Measurements from ENCODE around the gene MAFB.
"Not testable (repeated sequence)": the region's sequence is repeated elsewhere in the genome, so short reads cannot be mapped to it uniquely, and the experiment has no call there.

Gene MAFB

GRCh38 chr20:40689100-40689942 lies at the start of gene MAFB:
Gene MAFB (minus strand): TSS chr20:40689236. CDS start chr20:40688850, 386 bp downstream.
- DNase-seq: peak; percentile 53

GRCh38 chr20:40736468-40736867 lies 47.4 kb upstream of the MAFB start:
- DNase-seq: not testable (repeated sequence)

GRCh38 chr20:40728996-40729395 lies 40.0 kb upstream of the MAFB start:
- no peak for DNase-seq

DNA sequence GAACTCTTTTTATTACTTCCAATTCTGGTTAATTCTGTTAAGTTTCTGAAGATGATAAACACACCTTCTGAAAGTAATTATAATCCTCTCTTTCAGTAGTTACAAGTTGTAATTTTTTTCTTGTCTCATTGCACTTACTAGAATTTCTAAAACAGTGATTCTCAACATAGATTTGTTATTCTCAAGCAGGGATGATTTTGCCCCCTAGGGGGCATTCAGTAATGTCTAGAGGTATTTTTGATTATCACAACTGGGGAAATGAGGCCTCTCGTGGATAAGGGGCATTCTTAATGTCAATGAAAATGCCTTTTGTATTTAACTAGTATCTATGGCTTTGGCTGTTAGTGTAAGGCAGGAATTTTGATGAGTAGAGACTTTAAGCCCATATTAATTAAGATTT lies 39.4 kb upstream of the MAFB start:
- DNase-seq: no peak

GRCh38 chr20:40727960-40728359 lies 38.9 kb upstream of the MAFB start:
- DNase-seq: no peak

GRCh38 chr20:40726776-40727175 lies 37.7 kb upstream of the MAFB start:
- no peak for DNase-seq

DNA sequence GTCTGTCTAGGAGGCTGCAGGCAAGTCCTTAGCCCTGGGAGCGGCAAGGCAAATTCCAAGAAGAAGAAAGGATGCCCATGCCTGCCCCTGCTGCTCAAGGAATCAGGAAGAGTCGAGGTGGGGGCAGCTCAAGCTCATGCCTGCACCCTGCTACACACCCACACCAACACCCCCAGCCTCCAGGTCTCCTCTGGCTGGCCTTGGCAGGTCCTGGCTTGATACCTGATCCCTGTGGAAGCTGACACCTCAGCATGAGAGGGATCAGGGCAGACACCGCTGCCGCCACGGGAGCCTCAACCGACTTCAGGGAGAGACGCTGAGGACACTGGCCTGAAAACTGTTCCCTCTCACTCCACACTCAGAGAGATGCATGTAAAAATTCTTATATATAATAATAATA lies 35.5 kb upstream of the MAFB start:
- DNase-seq: no peak

DNA sequence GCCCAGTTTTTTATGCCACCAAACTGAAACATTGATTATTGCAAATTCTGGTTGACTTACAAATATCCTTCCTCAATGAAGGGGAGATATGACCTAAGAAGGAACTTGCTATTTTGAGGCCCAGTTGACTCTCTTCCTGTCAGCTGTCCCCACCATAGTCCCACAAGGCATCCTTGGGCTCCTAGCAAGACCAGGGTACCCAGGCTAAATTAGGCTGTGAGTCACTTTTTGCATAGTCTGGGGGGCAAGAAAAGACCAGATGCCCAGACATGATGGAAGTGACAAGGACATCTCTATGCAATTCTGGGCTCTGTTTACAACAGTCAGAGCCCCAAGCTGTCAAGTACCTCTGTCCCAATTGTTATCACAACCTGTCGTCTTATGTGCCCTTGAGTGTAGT lies 31.8 kb upstream of the MAFB start:
- DNase-seq: no peak

- no peak for DNase-seq
Measured at GRCh38 chr20:40720099-40720498, 31.1 kb upstream of the MAFB start.

GRCh38 chr20:40718982-40719729 lies 30.1 kb upstream of the MAFB start:
- DNase-seq: no peak

- no peak for DNase-seq
Measured at GRCh38 chr20:40718214-40718977, 29.4 kb upstream of the MAFB start.

DNA sequence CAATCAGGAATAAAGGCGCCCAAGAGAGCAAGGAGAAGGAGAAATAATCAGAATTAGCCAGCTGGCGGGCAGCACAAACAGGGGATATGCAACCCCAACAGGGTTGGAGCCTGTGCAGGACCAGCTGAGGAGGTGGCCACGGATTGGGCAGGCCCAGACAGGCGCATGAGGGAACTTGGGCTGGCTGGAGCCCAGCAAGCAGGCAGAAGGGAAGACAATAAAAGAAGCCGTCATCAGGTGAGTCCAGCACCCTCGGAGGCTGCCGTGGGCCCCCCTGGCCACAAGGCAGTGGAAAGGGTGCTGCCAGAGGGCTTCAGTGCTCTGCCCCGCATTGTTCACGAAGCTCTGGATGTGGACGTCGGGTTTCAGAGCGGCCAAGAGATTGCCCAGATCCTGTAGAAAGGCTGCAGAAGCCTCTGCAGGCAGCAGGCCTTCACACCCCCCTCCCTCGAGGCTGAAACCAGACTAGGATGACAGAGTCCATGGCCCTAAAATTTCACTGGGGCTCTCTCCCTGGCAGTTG lies 28.4 kb upstream of the MAFB start:
- DNase-seq: no peak

- no peak for DNase-seq
Measured at GRCh38 chr20:40715491-40715890, 26.5 kb upstream of the MAFB start.

DNA sequence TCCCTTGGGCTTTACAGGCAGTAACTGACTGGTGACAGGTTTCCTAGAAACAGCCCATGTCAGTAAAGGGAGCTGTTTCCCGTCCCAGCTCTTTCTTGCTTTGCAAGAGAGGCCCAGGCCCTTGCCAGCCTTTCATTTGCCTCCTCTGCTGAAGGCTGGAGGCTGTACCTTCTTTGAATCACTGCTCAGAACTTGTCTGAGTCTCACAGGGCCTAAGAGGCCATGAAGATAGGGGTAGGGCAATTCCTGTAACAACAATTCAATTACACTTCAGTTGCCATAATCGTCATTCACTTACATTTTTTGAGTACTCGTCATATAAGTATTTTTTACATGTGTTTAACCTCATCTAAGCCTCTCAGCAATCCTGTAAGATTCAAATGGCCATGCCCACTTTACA lies 25.9 kb upstream of the MAFB start:
- no peak for DNase-seq

DNA sequence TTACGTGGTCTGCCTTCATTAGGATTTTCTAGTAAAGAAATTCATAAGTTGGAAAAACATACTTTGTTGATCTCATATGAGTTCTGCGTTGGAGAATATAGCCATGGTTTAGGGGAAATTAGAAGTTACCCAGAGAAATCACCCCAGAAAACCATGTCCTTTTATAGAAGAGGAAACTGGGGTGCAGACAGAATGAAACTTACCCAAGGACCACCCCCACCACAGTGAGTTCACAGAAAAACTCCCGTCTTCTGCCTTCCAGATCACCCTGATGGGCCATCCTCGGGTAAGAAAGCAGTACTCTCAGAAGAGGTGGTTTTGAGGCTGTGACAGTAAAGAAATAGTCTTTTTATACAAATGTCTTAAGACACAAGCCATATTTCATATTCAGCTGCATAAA lies 25.1 kb upstream of the MAFB start:
- no peak for DNase-seq

- no peak for DNase-seq
Measured at GRCh38 chr20:40713508-40713907, 24.5 kb upstream of the MAFB start.

- DNase-seq: no peak
Measured at GRCh38 chr20:40711079-40711478, 22.0 kb upstream of the MAFB start.

DNA sequence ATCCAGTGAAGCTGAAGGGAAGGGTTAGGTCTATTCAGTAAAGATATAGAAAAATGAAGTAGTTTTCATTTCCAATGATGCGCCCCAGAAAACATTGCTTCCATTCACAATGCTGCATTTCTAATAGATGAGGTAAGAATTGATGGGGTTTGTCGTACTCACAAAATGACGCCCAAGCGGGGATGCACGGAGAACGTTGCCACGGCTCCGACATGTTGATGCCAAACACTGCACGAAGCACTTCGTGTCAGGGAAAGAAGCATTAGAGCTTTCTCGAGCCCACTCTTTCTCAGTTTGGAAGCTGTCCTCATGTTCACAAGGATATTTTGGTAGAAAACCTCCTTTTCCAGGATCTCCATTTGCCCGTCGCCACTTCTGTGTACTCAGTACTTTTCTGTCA lies 21.6 kb upstream of the MAFB start:
- DNase-seq: no peak

DNA sequence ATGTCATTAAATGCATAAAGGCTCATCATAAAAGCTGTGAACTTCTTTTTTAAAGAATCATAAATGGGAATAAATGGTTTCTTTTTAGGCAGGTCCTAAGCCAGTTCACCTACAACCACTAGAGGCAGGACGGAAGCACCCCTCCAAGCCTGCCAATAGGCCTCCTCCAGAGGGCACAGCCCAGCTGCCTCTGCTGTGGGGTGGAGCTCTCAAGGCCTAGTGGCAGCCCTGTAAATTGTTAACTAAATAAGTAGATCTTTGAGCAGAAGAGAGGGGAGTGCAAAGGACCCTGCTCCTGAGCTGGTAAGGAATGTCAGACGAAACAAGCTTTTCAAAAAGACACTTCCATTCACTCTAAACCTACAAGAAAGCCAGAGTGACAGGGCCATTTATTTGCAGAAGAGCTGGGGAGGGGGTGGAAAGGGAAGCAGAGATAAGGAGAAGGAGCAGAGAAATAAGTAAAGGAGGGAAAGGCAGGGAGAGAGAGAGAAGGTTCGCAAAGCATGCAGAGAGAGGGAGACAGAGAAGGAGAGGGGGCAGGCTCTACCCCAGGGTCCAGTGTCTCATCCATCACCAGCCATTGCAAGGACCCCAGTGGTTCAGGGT lies 18.0 kb upstream of the MAFB start:
- DNase-seq: no peak

- DNase-seq: no peak
Measured at GRCh38 chr20:40705413-40705812, 16.4 kb upstream of the MAFB start.

GRCh38 chr20:40704828-40705227 lies 15.8 kb upstream of the MAFB start:
- DNase-seq: no peak

- no peak for DNase-seq
Measured at GRCh38 chr20:40703975-40704530, 15.0 kb upstream of the MAFB start.

DNA sequence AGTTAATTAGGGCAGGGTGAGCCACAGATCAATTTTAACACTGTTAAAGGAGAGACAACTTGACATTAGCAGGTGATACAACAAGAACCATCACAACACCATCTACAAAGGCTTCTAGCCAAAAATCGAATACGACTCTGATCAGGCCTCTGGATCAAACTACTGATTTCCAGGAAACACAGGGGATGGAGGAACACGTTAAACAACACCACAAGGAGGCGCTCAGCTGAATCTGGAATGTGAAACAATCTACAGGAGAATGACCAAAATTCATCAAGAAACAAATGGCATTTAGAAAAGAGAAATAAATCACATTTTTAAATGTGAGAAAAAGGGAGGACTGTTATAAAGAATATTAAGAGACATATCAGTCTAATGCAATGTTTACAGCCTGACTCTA lies 13.5 kb upstream of the MAFB start:
- DNase-seq: no peak

All from NCI-H187 treated with DMSO at 0.1 percent for 48 hours (cell line).